C4-2B (cell line): ENCODE data around the gene MSL3B.

ENCODE experiments used
- H3K27ac ChIP-seq: fragments of 450-650 bp; 2 replicates; pipeline ENCODE4 v1.5.1; 2017
- CTCF ChIP-seq: fragments of 450-650 bp; conservative IDR thresholded peaks from 2 replicates; pipeline ENCODE4 v1.5.1; 2017; ENCODE audit warnings: mild to moderate bottlenecking
- ZFX ChIP-seq: fragments of 450-650 bp; IDR thresholded peaks from 2 replicates; pipeline ENCODE4 v1.6.1; 2017

Gene MSL3B

GRCh38 chr2:233828546-233829192 is 39.5 kb downstream of the MSL3B start:
- no peak overlapping the region for H3K27ac ChIP-seq
- no peak for TF ChIP-seq CTCF
- TF ChIP-seq ZFX = no peak

- TF ChIP-seq ZFX (no peak), CTCF (no peak)
- H3K27ac ChIP-seq = no peak overlapping the region
Observed at GRCh38 chr2:233824373-233824772, 43.8 kb downstream of the MSL3B start.

GRCh38 chr2:233823731-233824121 is 44.5 kb downstream of the MSL3B start:
- no peak for TF ChIP-seq CTCF
- no peak overlapping the region for H3K27ac ChIP-seq

- no peak overlapping the region for H3K27ac ChIP-seq
- TF ChIP-seq CTCF (no peak), ZFX (no peak)
Observed at GRCh38 chr2:233822781-233823730, 45.1 kb downstream of the MSL3B start.

- TF ChIP-seq CTCF (no peak), ZFX (no peak)
- H3K27ac ChIP-seq = no peak overlapping the region
Observed at GRCh38 chr2:233822101-233822771, 46.0 kb downstream of the MSL3B start.

GRCh38 chr2:233821709-233822100 is 46.5 kb downstream of the MSL3B start:
- TF ChIP-seq CTCF = no peak
- TF ChIP-seq ZFX = no peak
- no peak overlapping the region for H3K27ac ChIP-seq

GRCh38 chr2:233821196-233821595 is 47.0 kb downstream of the MSL3B start:
- TF ChIP-seq ZFX (no peak), CTCF (no peak)

More at GRCh38 chr2:233821196-233821595, 47.0 kb downstream of the MSL3B start:
- H3K27ac ChIP-seq = no peak overlapping the region
